ENCODE results near the gene GSTT2B. TPM values are rescaled to one million over a fixed set of nuclear protein-coding genes. Genes with fewer than 3 reads are reported as not detected.
A peak's percentile ranks its signal among the peaks of the same experiment; 100 is the strongest.

The GSTT2B gene
- total and polyA plus RNA-seq, 2 donors (not counting 1 experiment from before 2014, with no cell fraction given) = not detected

- Histone ChIP-seq H3K36me3 (replicated peaks in 1 of 2; ENCODE audit: control extremely low read depth in 1 of 2, control insufficient read depth in 1 of 2, extremely low read depth in 1 of 2, insufficient read depth in 2 of 2, low read length in 1 of 2) (peaks cover 0 to 7% of the 10 kb centered on the region in 2 experiments), H3K4me3 (ENCODE audit: control extremely low read depth in 1 of 5, extremely low read depth in 1 of 5, insufficient read depth in 1 of 5, low read depth in 2 of 5, low read length in 4 of 5) (peak overlapping the region; percentile 52 to 96 (median 68)), H3K9ac (ENCODE audit: low read length) (peak overlapping the region; percentile 95), H2AFZ (ENCODE audit: insufficient read depth, low read depth, low read length, poor library complexity, severe bottlenecking) (peak overlapping the region; percentile 97), H3K9me3 (ENCODE audit: control extremely low read depth in 1 of 3, control insufficient read depth in 2 of 3, insufficient read depth in 1 of 3, low read length in 2 of 3) (no peaks in the 10 kb centered on the region), H3K27me3 (replicated peaks in 1 of 4; ENCODE audit: control extremely low read depth in 1 of 4, control insufficient read depth in 3 of 4, insufficient read depth in 4 of 4, low read length in 3 of 4) (no peaks in the 10 kb centered on the region), H3K79me2 (ENCODE audit: control insufficient read depth, insufficient read depth, low read length) (peaks cover 24% of the 10 kb centered on the region), H3K4me2 (replicated peaks; ENCODE audit: low read depth, low read length, poor library complexity, severe bottlenecking) (peak overlapping the region; percentile 97), H3K4me1 (ENCODE audit: control insufficient read depth in 2 of 2, insufficient read depth in 2 of 2, low read length in 2 of 2) (peaks cover 21 to 24% of the 10 kb centered on the region in 2 donors), H4K20me1 (ENCODE audit: control insufficient read depth, insufficient read depth, low read length, poor library complexity, severe bottlenecking) (no peaks in the 10 kb centered on the region), H3K27ac (ENCODE audit: low read length in 2 of 2) (peak overlapping the region; percentile 68 to 92)
- CTCF ChIA-PET = interaction anchor here (0.6 to 3.4 kb wide), 6 partner anchors 20 to 243 kb away, joined by 3 to 25 read pairs (median 3); partner anchors contain the start of gene MIF
- Mint-ChIP-seq H3K4me1 (peaks cover 31% of the 10 kb centered on the region), H3K4me3 (peak overlapping the region; percentile 98), H3K27me3 (no peaks in the 10 kb centered on the region), H3K27ac (peak overlapping the region; percentile 98), H3K9me3 (ENCODE audit: insufficient read depth) (no peaks in the 10 kb centered on the region)
- ATAC-seq (ENCODE audit: low read depth) (peak; percentile 99), DNase-seq (peak; percentile 98)
- POLR2A ChIA-PET = interaction anchor here (0.5 to 2.6 kb wide), 6 partner anchors 20 to 1649 kb away, joined by 3 to 22 read pairs (median 6); partner anchors contain the start of genes MIF and SLC2A11
- under 1% methylated on average over 37 of the region's 44 CpGs for WGBS (ENCODE audit: insufficient coverage)
- TF ChIP-seq EZH2 (IDR thresholded peaks at IDR 0.05; ENCODE audit: borderline replicate concordance, insufficient read depth, low read depth, low read length, poor library complexity, severe bottlenecking) = no peak
- no peak for TF ChIP-seq CTCF (IDR thresholded peaks at IDR 0.05)
- intact Hi-C loops (cut with micrococcal nuclease) = loop anchor here (1.0 to 5.0 kb wide), 5 partner anchors 20 to 643 kb away; partner anchors contain the start of genes GUCD1, MIF, SLC2A11 and SMARCB1
Measured at GRCh38 chr22:23913661-23914353, 47.2 kb downstream of the GSTT2B start.

- Histone ChIP-seq H3K9ac (ENCODE audit: low read length) (peak overlapping the region; percentile 95), H3K4me1 (ENCODE audit: control insufficient read depth in 2 of 2, insufficient read depth in 2 of 2, low read length in 2 of 2) (peaks cover 21 to 24% of the 10 kb centered on the region in 2 donors), H3K36me3 (replicated peaks in 1 of 2; ENCODE audit: control extremely low read depth in 1 of 2, control insufficient read depth in 1 of 2, extremely low read depth in 1 of 2, insufficient read depth in 2 of 2, low read length in 1 of 2) (peaks cover 0 to 4% of the 10 kb centered on the region in 2 experiments), H3K4me3 (ENCODE audit: control extremely low read depth in 1 of 5, extremely low read depth in 1 of 5, insufficient read depth in 1 of 5, low read depth in 2 of 5, low read length in 4 of 5) (peak overlapping the region; percentile 52 to 96 (median 68)), H3K79me2 (ENCODE audit: control insufficient read depth, insufficient read depth, low read length) (peaks cover 23% of the 10 kb centered on the region), H3K27me3 (replicated peaks in 1 of 4; ENCODE audit: control extremely low read depth in 1 of 4, control insufficient read depth in 3 of 4, insufficient read depth in 4 of 4, low read length in 3 of 4) (no peaks in the 10 kb centered on the region), H3K9me3 (ENCODE audit: control extremely low read depth in 1 of 3, control insufficient read depth in 2 of 3, insufficient read depth in 1 of 3, low read length in 2 of 3) (no peaks in the 10 kb centered on the region), H3K27ac (ENCODE audit: low read length in 2 of 2) (peak overlapping the region; percentile 68 to 92), H4K20me1 (ENCODE audit: control insufficient read depth, insufficient read depth, low read length, poor library complexity, severe bottlenecking) (no peaks in the 10 kb centered on the region), H3K4me2 (replicated peaks; ENCODE audit: low read depth, low read length, poor library complexity, severe bottlenecking) (peak overlapping the region; percentile 97), H2AFZ (ENCODE audit: insufficient read depth, low read depth, low read length, poor library complexity, severe bottlenecking) (peak overlapping the region; percentile 97)
- Mint-ChIP-seq H3K4me3 (peak overlapping the region; percentile 98), H3K4me1 (peaks cover 31% of the 10 kb centered on the region), H3K27me3 (no peaks in the 10 kb centered on the region), H3K9me3 (ENCODE audit: insufficient read depth) (no peaks in the 10 kb centered on the region), H3K27ac (peak overlapping the region; percentile 98)
- POLR2A ChIA-PET = interaction anchor here (0.5 to 2.6 kb wide), 6 partner anchors 19 to 1650 kb away, joined by 3 to 22 read pairs (median 6); partner anchors contain the start of genes MIF and SLC2A11
- 0% methylated on average over 1 of the region's 1 CpG for WGBS (ENCODE audit: insufficient coverage)
- CTCF ChIA-PET = interaction anchor here (0.9 to 3.4 kb wide), 4 partner anchors 19 to 244 kb away, joined by 3 to 25 read pairs (median 4); partner anchors contain the start of gene MIF
- intact Hi-C loops (cut with micrococcal nuclease) = loop anchor here (5.0 kb wide), 3 partner anchors 56 to 644 kb away; partner anchors contain the start of genes GUCD1, SLC2A11, SMARCB1 and SNRPD3
- no peak for TF ChIP-seq CTCF (IDR thresholded peaks at IDR 0.05)
- TF ChIP-seq EZH2 (IDR thresholded peaks at IDR 0.05; ENCODE audit: borderline replicate concordance, insufficient read depth, low read depth, low read length, poor library complexity, severe bottlenecking) = no peak
- DNase-seq (no peak), ATAC-seq (ENCODE audit: low read depth) (no peak)
Measured at GRCh38 chr22:23913306-23913660, 47.7 kb downstream of the GSTT2B start.

Data from B cell (primary cell).